Measurements from ENCODE around the gene MIPOL1.

Gene MIPOL1

DNA sequence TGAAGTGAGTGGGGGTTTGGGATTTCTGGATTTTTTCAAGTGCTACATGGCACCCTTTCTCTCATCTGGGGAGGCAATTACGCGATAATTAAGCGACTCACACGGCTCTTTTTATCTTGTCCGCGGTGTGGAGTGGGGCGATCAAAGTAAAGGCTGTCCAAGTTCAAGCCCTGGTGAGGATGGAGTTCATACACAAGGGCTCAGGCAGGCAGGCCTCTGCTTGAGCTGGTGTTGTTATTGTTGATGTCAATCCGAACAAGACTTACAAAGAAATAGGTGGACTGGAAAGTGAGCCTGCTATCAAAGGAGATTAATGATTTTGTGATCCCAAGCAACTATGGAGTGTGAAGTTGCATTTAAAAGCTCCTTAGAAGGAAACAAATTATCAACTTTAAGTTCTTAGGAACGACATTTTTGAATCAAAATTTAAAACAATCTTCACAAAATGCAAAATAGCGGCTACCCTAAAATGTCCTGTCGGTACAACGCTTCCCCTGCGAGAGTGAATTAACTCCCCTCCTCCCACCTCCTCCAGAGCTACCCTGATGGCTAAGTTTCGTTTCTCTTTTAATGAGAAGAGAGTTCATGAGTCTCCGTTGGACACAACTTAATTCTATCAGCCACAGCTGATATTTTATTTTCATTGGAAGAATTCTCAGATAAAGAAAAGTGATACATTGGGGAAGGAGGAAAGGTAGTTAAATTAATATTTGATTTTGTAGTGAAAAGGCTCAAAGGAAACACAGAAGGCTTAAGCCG lies 391.4 kb downstream of the MIPOL1 start:
- no peak for TF ChIP-seq CTCF (IDR thresholded peaks at IDR 0.05; ENCODE audit: insufficient read depth, low read length, missing control alignments)
- POLR2A ChIA-PET: no interaction called here
- CTCF ChIA-PET: interaction anchor here (1.3 to 3.1 kb wide), 3 partner anchors 8 to 12 kb away, joined by 6 to 12 read pairs (median 7); no protein-coding TSS in a partner anchor
- no peak overlapping the region for H3K4me3 ChIP-seq (ENCODE audit: low read depth, low read length)
- DNase-seq (ENCODE audit: low read depth, low spot score): no peak

- ChIA-PET POLR2A (no interaction called here), CTCF (interaction anchor here (0.9 to 1.9 kb wide), 3 partner anchors 9 to 285 kb away, joined by 3 to 7 read pairs (median 6); no protein-coding TSS in a partner anchor)
- DNase-seq (ENCODE audit: low read depth, low spot score): no peak
- TF ChIP-seq CTCF (IDR thresholded peaks at IDR 0.05; ENCODE audit: insufficient read depth, low read length, missing control alignments): no peak
- H3K4me3 ChIP-seq (ENCODE audit: low read depth, low read length): no peak overlapping the region
Measured at GRCh38 chr14:37589715-37590427, 392.1 kb downstream of the MIPOL1 start.

GRCh38 chr14:37590428-37591139 lies 392.8 kb downstream of the MIPOL1 start:
- no peak for TF ChIP-seq CTCF (IDR thresholded peaks at IDR 0.05; ENCODE audit: insufficient read depth, low read length, missing control alignments)
- no peak overlapping the region for H3K4me3 ChIP-seq (ENCODE audit: low read depth, low read length)
- ChIA-PET POLR2A (no interaction called here), CTCF (interaction anchor here (0.9 to 1.9 kb wide), 2 partner anchors 284 to 345 kb away, joined by 3 to 9 read pairs; no protein-coding TSS in a partner anchor)
- DNase-seq (ENCODE audit: low read depth, low spot score): no peak

DNA sequence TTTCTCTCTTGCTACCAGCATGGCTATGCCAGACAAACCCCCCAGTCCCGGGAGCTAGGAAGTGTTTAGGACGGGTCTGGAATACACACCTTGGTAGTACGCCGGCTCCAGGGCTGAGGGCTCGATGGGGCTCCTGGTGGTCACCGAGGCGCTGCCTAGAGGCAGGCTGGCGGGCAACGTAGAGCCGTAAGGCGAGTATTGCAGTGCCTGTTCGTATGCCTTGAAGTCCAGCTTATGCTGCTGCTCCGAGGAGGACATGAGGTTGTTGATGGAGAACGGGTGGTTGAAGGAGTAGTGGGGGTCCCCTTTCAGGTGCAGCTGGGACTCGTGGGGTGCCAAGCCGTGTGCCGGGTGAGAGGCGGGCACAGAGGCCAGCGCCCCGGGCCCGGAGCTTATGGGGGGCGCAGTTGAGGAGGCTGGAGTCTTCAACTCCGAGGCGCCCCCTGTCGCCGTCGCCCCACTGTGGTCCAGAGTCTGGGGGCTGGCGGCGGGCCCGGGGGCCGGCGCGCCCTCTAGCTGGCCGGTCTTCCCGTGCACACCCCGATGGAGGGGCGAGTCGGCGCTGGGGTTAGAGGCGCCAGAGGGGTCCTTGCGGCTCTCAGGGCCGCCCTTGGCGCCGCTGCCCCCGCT lies 393.7 kb downstream of the MIPOL1 start:
- ChIA-PET POLR2A (no interaction called here), CTCF (interaction anchor here (0.6 to 1.9 kb wide), 2 partner anchors 345 to 357 kb away, joined by 3 to 9 read pairs; no protein-coding TSS in a partner anchor)
- DNase-seq (ENCODE audit: low read depth, low spot score): no peak
- no peak overlapping the region for H3K4me3 ChIP-seq (ENCODE audit: low read depth, low read length)
- no peak for TF ChIP-seq CTCF (IDR thresholded peaks at IDR 0.05; ENCODE audit: insufficient read depth, low read length, missing control alignments)

- DNase-seq (ENCODE audit: low read depth, low spot score): no peak
- ChIA-PET CTCF (interaction anchor here (0.6 to 1.9 kb wide), 2 partner anchors 346 to 358 kb away, joined by 3 to 9 read pairs; no protein-coding TSS in a partner anchor), POLR2A (no interaction called here)
- H3K4me3 ChIP-seq (ENCODE audit: low read depth, low read length): no peak overlapping the region
- TF ChIP-seq CTCF (IDR thresholded peaks at IDR 0.05; ENCODE audit: insufficient read depth, low read length, missing control alignments): no peak
Measured at GRCh38 chr14:37591941-37592481, 394.3 kb downstream of the MIPOL1 start.
